NCI-H2227 (cell line): Measurements from ENCODE around the gene CHRDL2.

Source experiments
- DNase-seq: peaks from one replicate; lab custom pipeline; 2025; ENCODE audit not compliant: unreplicated experiment; lab: John Stamatoyannopoulos, UW

The CHRDL2 gene

DNA sequence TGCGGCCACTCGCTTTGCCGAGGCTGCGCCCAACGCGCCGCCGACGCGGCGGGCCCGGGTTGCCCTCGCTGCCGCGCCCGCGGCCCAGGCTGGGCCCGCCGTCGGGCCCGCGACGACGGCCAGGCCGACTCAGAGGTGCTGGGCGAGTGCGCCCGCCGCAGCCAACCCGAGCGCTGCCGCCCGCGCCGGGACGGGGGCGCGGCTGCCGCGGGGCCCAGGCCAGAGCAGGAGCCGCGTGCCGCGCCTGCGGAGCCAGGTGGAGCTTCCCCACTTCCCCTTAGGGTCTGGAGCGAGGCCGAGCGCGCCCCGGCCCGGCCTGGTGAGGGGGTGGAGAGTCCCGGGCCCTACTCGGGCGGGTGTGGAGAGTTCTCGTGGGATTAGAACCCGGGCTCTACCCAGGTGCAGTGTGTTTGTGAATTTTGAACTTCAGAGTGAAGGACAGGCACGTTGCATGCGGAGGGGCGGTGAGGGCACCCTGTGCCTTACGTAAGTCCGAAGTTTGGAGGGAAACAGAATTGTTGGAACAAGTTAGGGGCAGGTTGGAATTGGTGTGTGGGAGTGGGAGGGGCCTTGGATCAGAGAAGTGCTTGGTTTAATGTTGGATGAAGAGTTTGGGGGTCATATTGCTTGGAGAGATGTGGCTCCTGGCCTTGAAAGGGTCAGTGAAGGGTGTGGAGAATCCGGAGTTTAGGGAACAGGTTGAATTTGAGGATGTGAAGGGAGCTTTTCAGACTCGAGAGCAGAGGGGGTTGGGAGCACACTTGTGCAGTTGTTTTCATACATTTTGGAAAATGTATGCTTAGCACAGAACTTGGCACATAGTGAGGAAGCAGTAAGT, 18.1 kb upstream of the CHRDL2 start:
- peak; percentile 66 for DNase-seq

DNA sequence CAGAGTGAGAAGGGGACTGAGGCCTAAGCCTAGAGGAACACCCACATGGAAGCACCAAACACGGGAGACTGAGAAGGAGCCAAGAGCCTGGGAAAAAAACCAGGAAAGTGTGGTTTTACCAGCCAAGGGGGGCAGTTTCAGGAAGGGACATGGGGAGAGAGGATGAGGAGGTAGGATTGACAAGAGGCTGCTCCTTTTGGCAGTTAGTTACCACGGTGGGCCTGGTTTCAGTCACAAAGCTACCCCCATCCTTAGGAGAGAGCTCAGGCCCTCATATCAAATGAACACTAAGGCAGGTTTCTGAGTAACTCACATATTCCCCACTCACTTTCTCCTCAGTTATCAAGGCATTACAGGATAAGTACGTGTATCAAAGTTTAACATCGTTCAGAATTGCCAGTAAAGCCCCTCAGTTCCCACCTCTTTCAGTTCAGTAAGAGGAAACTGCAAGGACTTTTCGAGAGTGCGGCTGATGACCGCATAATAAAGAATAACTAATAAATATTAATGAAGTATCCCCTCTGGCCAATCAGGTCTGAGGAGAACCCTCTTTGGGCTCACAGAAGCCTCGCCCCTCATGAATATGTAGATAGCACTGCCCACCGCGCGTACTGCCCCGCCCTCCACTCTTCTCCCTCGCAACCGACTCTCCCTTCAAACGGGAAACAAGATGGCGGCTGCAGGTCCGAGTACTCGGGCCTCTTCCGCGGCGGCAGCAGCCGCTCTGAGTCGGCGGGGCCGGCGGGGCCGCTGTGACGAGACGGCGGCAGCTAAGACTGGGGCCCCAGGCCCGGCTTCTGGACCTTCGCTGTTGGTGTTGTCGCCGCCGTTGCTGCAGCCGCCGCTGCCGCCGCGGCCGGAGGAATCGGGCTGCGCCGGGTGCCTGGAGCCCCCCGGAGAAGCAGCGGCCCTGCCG, 17.2 kb upstream of the CHRDL2 start, which contains the start of gene RNF169:
Gene RNF169, plus strand, starts transcription at position 639 of the 916 bp plus-strand sequence. Its CDS starts 32 bp downstream, at position 671.
- peak; percentile 95 for DNase-seq

DNA sequence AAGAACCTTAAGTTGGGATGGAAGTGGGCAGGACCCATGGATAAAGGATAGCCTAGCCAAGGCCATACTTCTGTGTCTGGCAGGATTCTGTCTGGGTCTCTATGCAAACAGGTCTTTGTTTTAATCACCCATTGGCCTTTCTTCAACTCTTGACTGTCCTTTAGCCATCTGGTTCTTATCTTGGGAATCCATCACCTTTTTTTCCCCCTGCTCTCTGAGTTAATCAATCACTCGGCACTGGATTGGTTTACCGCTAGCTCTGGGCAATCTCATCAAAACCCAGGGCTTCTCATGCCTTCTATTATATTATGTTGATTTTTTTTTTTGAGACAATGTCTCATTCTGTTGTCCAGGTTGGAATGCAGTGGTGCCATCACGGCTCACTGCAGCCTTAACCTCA, 15.6 kb upstream of the CHRDL2 start:
- DNase-seq: no peak

DNA sequence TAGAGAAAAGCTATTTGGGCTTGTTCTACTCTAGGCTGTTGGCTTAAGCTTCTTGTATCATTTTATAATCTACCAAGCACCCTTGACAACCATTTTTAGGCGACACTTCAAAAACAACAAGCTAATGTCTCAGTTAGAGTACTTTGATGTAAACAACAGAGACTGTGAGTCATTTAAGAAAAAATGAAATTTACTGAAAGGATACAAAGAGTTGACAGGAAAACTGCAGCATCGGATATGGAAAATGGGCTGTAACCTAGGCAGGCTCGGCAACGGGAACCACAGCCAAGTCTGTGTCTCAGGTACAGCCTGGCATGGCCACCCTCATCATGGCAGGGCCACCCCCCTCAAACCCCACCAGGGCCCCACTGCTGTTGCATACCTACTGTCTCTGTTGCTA, 13.1 kb upstream of the CHRDL2 start:
- DNase-seq: no peak

DNA sequence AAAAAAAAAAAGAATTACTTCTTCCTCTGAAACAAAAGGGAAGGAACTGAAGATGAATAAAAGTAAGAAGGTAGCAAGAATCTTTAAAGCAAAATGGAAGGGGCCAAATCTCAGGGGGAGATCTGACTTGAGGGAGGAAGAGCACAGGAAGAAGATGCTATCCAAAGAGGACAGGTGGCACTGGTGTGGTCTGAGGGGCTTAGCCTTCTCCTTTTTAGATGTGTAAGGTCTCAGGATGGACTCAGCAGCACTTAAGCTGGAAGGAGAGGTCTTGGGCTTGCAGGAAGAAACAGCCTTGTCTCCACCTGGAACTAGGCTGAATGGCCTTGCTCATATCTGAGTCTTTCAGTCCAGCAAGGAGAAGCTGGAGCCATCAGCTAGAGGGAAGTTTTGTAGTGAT, 12.4 kb upstream of the CHRDL2 start:
- DNase-seq: no peak

DNA sequence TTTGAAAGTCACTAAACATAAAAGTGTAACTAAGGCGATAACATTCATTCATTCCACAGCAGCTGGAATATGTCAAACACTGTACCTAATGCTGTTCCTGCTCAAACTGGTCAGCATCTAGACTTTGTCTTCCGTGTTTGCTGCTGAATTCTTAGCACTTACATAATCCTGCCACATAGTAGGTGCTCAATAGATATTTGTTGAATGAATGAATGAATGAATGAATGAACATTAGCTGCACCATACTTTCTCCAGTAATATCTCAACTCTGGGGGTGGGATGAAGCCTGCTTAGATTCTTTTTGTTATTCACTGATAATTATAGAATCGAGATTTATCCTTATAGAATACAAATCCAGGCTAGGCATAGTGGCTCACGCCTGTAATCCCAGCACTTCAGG, 10.8 kb upstream of the CHRDL2 start:
- no peak for DNase-seq

DNA sequence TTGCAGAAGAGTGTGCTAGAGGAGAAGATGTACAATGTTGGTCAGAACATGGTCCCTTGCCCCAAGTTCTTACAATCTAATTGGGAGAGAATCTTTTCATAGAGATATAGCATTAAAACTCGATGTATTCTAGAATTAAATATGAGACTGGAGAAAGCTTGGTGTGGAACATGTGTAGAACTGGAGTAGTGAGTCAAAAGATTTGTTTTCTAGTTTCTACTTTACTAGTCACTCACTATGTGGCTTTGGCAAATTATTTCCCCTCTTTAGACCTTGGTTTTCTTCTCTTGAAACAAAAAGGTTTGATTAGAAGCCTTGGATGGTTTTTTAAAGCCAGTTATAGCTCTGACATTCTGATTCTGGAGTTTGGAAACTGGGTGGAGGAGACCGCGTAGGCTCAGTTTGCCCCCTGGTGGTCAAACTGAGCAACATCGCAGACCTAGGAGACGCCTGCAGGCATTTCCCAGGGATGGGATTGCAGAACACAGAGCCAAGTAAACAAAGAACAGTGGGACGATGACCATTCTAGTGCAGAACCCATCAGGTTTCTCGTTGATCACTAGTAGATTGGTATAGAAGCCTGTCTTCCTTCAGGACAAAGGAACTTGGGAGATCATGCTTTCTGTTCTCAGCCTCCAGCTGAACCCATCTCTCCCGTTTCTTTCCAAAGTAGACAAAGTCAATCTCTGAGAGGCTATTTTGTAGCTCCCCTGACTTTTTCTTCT, 8.5 kb upstream of the CHRDL2 start:
- DNase-seq: peak; percentile 76

DNA sequence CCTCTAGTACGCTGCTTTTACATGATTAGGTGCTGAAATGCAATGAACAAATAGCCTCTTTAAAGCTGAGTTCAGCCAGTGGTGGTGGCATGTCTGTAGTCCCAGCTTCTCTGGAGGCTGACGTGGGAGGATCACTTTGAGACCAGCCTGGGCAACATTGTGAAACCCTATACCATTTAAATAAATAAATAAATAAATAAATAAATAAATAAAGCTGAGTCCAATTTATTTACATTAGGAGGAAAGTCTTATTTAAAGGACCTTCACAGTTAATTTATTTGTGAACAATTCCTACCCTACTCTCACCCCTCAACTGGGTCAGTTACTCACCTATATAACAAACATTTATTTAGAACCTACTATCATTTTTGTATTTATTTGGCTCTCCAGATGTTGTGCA, 4.8 kb upstream of the CHRDL2 start:
- DNase-seq: no peak

DNA sequence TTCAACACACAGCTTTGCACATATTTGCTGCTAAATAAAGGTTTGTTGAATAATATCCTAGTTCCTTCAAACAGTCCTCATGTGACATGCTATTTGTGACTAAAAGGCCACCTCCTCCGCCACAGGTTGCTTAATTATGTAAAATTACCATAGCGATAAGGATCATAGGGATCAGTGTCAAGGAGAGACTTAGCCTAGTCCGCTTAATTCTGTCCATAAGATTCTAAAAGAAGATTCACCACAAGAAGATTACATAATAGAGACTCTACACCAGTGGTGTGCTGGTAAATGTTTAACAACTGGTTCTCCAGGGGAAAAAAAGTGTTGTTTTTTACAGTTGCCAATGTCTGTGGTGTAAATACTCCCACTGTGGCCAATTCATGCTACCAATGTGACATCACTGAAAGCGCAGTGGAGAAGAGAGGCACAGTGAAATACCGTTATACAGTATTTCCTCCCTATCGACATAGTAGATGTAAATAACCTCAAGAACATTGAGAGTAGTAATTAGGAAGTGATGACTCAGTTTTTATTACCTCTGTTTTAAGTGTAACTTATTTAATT, 4.2 kb upstream of the CHRDL2 start:
- DNase-seq: no peak

DNA sequence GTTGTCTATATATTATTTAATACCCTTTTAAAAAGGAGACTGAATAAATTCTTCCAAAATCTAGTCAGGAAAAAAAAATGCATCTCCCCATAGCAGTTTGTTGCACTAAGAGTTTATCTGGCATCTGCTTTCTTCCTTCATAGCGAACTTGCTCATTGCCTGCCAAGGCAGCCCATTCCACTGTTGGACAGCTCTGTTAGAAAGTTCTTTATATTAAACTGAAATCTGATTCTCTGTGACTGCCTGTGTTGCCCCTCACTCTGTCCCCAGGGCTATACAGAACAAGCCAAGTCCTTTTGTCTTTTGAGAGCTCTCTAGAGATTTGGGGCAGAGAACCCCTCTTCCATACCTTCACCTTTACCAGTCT, 3.3 kb upstream of the CHRDL2 start:
- no peak for DNase-seq

DNA sequence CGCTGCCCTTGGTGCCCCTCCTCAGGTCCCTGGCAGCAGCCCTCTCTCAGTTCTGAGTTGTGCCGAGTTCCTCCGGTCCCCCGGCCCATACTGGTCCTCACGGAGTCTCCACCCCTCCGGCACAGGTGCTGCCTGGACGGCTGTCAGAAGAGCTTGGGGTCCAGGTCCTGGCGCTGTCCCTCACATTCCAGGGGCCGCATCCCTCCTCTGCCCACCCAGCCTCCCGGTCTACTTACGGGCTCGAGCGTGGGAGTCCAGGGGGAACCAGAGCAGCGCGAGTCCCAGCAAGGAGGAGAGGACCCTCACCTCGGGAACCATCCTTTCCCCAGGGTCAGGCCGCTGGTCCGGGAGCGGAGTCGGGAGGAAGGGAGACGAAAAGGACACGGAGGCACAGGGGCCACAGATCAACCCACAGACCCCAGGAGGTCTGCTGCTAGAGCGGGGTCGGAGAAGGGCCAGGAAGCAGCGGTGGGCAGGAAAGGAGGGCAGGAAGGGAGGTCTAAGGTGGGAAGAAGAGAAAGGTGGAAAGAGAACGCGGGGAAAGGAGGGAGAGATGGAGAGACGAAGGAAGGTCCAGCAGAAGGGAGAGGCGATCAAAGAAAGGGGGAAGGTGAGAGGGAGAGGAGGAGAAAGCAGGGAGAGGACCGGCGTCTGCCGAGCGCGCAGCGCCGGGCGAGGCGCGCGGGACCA, 510 bp downstream of the CHRDL2 start:
- DNase-seq: no peak

DNA sequence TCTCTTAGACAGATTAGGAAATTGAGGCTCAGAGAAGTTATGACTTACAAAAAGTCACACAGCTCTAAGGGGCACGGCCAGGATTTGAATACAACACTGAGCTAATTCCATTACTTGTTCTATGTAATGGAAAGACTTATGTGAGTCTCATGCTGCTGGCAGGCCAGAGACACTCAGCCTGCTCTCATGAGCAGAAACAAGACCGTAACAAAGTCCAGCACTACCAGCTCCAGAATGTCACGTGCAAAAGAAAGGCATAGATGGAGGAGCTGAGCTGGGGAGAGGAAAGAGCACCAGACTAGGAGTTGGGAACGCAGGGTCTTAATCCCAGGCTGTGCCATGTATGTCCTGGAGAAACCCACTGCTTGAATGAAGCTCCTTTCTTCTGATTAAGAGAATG, 1.8 kb downstream of the CHRDL2 start:
- no peak for DNase-seq

DNA sequence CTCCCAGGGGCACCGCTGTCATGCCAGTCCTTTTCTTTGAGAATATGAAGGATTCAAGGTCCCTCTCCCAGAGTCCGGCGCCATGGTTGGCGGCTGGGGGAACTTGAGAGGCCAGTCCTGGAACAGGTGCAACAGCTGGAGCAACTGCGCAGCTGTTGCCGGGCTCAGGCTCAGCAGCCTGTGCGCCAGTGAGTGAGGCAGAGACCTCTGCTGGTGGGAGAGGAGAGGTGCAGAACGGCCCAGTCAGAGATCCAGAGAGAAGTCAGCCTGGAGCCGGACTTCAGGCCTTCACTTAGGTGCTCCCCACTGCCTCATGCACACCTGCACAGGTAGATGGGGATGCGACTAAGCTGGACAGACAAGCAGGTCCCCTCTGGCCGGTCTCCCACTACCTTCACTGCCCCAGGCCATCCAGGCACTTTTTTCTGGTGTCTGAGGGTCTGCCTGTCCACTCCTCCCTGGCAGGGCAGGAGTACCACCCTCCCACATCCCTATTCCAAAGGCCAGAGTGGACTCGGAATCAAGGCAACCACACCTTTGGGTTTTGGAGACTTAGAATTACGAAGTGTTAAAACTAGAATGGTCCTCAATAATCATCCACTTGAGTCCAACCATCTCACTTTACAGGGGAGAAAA, 4.6 kb downstream of the CHRDL2 start:
- peak; percentile 83 for DNase-seq

DNA sequence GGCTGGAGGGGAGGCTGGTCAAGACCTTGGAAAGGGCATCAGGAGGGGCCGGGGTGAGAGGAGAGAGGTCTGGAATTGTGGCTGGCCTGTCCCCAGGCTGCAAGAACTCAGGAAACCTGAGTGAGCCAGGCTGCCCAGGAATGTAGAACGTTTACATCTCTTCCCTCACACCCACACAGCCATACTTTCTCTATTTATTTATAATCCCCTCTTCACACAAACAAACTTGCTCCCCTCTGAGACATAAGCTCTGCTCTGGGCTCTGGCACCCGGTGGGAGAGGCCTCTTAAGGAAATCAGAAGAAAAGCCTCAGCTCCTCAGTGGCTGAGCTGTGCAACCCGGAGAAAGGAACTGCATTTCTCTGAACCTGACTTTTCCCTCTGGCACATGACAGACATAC, 5.5 kb downstream of the CHRDL2 start:
- no peak for DNase-seq

DNA sequence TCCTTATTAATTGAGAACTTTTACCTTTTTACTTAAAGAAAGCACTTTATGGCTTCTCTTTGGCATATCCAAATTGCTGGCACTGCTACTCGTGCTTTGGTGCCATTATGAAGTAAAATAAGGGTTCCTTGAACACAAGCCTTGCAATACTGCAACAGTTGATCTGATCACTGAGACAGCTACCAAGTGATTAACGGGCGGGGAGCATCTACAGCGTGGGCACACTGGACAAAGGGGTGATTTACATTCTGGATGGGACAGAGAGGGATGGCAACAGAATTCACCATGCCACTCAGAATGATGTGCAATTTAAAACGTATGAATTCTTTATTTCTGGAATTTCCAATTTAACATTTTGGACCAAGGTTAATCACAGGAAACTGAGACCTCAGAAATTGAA, 7.7 kb downstream of the CHRDL2 start:
- no peak for DNase-seq

DNA sequence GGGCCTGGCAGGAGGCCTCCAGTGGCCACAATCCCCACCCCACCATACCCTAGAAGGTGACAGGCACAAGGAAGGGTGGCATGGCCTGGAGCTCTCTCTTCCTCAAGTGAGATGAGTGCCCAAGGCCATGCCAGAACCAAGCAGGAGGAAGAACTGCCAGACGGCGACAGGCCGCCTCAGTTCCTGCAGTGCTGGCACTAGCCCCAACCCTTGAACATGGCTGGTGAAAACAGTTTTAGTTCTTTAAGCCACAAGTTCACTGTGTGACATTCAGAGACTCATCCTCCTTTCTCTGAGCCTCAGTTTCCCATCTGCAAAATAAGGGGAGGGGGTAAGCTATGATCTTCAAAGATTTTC, 9.8 kb downstream of the CHRDL2 start:
- no peak for DNase-seq

DNA sequence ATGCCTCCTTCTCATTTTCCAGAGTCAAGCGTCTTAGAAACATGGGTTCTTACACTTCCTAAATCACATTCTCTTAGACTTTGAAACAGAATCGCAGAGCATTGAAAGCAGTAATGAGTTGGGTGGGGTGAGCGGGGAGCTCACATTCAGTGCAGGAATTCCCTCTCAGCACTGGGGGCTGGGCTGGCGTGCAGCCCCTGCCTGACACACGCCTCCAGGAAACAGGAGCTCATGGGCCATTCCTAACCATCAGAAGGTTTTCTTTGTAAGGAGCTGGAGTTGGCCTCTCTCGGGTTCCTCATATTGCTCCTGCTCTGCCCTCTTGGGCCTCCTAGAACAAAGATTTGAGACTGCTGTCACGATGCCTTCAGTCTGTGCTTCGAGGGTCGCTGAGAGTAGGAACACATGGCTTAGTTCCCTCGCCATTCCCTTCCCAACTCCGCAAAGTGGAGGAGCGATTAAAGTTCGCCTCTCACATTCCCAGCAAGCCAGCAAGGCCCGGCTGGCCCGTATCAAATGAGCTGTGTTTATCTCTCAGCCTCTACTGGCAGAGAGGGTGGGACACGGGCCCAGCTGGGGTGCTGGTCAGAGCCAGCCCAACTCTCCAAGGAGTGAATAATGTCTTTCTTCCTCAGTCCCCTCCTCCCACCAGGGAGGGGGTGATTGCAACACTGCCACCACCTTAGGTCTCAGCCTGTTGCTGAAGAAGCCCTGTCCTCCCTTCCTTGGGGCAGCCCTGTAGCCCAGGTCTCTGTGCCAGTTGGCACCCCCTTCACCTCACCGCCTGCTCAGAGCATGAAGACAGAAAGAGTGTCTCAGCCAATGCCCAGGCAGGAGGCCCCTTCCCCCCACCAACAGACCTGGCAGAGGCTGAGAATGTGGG, 10.4 kb downstream of the CHRDL2 start:
- no peak for DNase-seq

DNA sequence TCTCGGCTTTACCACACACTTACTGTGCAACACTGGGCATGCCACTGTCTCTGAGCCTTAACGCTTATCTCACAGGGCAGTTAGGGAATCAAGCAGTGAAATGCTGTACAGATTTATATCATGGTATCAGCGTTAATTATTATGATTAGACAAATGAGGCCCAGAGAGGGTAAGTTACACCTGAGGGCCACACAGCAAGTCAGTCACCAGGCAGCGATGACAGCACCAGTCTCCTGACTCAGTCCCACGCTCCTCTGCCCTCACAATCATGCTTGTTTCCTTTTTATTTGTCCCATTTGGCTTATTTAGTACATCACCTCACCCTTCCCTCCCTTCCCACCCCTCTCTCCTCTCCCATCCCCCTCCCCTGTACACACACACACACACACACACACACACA, 12.2 kb downstream of the CHRDL2 start:
- DNase-seq: no peak
